GM18520 (cell line): ENCODE data around the gene EPB41L4A.
A peak's percentile ranks its signal among the peaks of the same experiment; 100 is the strongest.

Experiments used
- ATAC-seq: cut with Tn5 transposase; IDR thresholded peaks from one replicate; pipeline ENCODE4 v1.9.1; 2021; ENCODE audit not compliant: unreplicated experiment

EPB41L4A gene

DNA sequence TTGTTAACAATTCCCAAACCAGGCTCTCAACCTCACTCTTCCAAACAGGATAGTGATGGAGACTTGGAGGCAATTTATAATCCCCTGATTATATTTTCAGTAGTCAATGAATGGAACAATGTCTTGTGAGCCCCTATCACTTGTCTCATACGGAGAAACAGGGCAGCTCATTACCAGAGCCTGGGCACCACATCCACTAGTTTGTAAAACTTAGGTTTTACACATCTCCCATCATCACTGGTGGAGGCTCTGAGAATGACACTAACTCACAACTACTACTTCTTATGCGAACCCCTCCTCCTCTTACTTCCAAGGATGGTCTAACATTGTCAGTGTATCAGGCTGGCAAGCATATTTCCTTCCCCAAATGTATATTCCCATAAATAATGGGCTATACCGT lies 253.7 kb downstream of the EPB41L4A start:
- no peak for ATAC-seq

DNA sequence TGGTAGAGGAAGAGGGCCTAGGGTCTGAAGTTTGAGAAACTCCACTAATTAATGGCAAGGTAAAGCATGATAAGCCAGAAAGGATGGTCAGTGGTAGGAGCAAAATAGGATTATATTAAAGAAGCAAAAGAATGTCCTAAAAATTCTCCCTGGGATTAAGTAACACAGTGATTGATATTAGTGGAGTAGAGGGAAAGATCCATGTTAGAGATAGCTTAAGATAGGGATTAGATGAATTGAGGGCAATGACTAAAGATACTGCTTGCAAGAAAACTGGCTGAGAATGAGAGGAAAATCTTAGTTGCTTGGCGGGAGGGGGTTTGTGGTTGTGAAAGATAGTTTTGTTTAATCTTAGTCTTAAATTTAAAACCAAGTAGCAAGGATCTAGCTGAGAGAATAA lies 255.6 kb downstream of the EPB41L4A start:
- ATAC-seq = no peak

DNA sequence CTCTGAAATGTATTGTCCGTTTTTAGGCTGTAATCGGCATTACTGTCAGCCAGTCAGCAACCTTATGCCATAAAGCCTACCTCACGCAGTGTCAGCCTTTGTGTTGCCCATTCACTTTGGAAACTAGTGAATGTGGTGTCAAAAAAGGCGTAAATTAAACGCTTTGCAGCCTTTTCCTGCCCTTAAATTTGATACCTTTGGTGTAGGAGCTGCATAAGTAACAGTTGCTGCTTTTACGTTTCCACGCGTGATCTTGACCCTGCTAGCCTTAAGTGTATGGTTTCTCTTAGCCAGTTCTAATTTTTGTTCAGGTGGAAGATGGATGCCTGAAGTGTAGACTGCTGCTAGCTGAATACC lies 257.7 kb downstream of the EPB41L4A start:
- no peak for ATAC-seq

DNA sequence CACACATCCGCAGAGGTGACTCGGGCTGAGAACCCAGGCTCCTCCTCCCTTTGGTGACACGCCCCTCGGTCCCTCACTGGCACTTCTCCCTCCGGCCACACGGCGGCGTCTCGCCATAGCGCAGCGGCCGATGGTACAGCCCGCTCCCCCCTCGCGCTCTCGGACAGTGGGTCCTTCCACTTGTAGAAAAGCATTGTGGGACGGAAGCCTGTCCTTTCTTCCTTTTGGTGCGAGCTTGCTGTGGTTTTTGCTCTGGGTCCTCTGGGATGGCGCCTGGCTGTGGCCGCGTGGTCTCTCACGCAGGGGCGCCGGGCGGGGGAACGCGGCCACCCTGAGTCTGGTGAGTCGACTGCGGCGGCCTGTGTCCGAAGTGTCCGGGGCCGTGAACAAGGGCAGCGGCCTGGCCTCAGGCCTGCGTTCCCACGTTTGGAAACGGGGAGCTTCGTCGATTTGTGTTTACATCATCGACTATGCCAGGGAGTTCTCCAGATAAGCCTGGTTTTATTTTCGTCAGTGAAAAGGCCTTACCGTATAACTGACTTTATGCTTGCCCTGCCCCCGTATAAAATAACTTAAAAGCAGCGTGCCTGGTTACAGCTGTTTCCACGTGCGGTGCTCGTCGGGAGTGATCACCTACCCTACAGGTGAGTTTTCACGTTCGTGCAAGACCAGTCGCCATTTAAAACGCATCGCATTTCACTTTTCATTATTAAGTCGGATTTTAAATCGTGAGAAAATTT lies 258.3 kb downstream of the EPB41L4A start:
- peak; percentile 89 for ATAC-seq

DNA sequence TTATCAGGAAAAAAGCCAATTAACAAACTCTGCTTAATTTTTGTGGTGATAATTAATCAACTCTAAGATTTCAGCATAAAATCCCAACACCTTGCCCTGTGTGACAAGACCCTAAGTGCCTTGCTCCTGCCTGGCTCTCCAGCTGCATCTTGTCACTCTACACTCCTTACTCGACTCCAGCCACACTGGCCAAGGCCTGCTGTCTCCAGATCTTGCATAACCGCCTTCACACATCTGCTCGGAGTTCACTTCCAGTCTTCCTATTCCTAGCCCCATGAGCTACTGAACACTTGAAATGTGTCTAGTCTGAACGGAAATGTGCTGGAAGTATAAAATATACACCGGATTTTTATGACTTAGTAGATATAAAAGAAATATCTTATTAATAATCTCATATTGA lies 259.6 kb downstream of the EPB41L4A start:
- ATAC-seq = no peak

DNA sequence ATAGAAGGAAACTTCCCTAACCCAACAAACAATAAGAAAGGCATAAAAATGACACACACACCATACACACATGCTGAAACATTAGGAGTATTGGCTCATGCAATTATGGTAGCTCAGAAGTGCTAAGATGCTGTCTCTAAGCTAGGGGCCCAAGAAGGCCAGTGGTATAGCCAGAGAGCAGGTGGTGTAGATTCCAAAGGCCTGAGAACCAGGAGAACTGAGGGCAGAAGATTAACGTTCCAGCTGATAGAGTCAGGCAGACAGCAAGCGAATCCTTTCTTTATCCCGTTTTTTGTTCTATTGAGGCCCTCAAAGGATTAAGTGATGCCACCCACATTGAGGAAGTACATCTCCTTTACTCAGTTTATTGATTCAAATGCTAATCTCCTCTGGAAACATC lies 262.9 kb downstream of the EPB41L4A start:
- no peak for ATAC-seq

DNA sequence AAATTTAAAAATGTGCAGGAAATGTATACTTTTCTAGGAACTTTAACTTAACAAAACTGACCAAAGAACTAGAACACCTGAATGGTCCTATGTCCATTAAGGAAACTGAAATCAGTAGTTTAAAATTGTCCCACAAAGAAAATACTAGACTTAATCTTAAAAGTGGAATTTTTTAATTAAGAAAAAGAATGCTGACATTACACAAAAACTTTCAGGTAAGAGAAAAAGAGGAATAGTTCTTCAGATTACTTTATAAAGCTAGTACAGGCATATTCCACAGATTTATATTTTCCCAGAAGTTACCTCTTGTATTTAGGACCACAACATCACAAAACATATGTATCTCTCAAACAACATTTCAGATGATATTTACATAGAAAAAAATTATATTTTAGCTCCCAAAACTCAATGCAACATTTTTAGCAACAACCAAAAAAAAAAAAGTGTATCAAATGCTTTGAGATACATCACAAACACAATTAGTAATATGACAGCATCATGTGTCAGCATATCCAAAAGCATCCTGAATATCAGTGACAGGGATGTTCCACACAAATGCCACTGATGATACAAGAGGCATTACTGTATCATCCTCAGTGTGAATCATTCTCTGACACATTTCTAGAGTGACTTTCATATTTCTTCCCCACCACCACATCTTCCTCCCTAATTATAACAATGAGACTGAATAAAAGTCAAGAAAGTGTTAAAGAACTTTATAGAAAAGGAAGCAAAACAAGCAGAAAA lies 264.0 kb downstream of the EPB41L4A start:
- ATAC-seq = no peak

DNA sequence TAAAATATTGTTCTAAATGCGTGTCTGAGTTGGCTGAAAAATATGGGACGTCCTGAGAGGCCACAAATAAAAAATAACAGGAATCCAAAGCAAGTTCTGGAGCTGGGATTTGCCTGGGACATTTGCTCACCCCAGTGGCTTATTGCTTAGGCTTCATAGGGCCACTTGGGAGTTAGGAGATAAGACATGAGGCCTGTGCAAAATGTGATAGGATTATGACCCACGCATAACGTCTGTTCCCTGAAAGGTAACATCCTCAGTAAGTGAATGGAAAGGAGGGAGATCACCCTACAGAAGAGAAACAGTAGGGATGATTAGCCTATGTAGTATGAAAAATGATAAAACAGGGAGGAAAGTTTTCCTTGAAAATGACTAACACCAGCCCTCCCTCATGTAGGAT lies 269.4 kb downstream of the EPB41L4A start:
- no peak for ATAC-seq

DNA sequence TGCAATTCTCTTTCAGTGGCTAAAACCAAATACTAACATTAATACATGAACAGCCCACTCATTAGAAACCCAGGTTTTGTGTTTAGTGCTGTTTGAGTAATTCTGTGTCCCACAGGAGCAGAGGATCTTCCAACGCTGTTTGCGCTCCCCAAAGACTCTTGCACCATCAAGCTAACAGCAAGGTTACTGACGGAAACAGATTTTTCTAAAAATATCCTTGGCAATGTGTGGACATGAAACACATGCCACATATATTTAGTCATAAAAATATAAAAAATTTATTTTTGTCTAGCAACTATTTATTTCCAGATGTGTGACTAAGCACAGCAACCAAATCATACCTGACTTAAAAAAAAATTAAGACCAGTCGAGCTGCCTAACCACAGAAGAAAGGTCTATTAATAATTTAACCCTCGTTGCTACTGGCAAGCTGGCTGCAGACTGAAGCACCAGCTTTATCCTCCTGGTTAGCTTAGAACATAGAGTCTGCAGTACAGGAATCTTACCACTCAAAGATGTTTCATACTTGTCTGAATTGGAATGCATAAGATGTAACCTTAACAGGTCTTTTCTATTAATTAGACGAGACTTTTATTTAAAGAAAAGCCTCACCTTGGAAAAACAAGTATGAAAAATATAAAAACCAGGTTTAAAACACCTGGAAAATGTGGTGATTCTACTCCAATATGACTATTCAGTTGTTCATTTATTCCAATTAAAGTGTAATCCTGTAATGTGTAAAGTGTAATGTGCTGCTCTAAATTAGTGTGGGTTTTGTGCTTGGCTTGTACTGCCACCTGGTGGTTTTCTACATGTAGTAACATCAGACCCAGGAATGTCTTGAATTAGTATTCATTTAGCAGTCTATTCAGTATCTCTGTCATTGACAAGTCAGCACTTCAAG lies 272.5 kb downstream of the EPB41L4A start:
- peak; percentile 60 for ATAC-seq

DNA sequence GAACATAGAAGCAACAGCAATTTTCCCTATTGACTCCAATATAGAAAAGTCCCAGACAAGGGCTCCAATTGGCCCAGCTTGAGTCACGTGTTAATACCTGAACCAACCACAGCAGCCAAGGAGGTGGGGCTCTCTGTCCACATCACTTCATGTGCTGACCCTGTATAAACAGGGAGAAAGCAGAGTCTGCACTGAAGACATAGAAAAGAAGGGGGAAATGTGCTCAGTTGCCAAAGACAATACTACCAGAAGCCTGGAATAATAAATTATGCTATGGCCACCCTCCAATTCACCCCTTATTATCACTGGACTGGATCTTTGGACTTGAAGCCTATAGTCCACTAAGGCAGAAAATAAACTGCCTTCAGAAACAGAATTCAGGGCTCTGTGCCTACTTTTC lies 275.4 kb downstream of the EPB41L4A start:
- no peak for ATAC-seq

DNA sequence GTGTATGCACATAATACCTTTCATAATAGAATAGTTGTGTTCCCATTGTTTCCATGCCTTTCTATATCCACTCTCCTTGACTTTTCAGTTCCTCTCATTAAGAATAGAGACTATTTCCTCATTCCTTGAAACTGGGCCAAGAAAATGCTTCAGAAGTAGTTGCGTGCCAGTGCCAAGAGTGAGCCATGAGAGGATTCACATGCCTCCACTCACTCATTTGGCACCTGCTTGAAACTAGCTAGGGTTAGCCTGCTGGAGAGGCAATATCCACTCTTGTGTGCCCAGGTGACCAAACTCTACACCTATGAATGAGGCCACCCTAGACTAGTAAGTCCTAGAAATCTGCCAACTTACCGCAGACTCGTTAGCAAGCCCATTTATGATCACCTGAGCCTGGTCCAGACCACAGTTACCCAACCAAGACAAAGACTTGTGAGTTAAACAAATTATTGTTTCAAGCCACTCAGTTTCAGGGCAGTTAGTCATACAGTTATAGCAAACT lies 276.3 kb downstream of the EPB41L4A start:
- ATAC-seq = no peak

DNA sequence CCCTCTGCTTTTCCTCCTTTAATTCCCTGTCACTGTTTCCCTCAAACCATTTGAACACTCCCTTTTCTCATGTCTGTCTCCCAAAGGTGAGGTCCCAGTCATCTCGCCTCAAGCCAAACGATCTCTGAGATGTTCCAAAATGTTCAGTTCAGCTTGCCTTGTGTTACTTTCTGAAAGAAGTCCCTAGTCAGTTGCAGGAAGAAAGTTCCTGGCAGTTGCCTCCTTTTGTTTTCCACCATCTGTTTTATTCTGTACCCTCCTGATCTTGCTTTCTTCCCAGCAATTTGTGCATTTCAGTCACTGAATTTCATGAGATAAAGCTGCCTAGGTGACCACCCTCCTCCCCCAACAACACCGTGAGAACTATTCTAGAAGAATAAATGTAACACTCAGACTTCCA lies 277.5 kb downstream of the EPB41L4A start:
- ATAC-seq = no peak

DNA sequence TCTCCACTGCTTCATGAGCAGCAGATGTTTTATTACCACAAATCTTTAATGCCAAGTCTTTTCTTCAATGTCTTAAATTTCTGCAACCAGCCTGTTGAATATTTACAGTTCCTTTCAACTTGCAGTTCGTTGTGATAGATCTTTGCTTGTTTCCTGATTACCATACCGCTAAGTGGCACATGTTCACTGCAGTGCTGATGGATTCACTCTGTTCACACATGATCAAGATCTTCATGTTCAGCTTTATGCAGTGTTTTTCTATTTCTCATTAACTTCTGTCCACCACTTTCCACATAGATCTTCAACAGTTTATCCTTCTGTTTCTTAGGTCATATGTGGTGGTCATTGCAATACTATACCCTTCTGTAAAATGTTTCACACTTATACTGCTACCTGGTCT lies 280.6 kb downstream of the EPB41L4A start:
- no peak for ATAC-seq

DNA sequence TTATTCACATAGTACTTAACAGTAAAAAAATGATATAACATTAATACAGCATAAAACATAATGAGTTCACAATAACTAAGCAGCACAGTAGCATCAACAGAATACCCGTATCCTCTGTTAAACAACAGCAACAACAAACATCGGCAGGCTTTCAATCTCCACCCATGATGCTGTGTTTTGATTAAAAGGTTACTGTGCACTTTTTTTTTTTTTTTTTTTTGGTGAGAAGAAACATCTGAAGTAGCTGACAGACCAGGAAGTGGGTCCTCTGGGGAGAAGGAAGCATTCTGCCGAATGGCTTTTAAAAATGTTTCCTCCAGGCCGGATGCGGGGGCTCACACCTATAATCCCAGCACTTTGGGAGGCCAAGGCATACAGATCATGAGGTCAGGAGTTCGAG lies 282.3 kb downstream of the EPB41L4A start:
- ATAC-seq = no peak

DNA sequence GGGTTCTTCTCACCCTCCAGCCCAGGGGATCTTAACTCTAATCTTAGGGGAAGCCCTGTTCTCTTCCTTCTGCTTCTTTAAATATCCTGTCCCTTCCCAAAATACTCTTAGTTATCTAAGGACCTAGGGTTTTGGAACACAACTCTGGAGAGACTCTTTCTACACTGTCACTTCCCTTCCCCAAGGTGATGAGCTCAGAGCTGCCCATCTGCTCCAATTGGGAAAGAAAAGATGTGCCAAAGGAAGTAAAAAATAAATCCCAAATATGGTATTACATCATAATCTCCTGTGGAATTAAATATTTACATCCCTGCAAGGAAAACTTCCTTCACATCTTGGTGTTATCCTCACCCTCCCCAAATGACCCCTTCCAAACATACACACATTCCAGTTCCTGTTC lies 291.2 kb downstream of the EPB41L4A start:
- ATAC-seq = no peak

DNA sequence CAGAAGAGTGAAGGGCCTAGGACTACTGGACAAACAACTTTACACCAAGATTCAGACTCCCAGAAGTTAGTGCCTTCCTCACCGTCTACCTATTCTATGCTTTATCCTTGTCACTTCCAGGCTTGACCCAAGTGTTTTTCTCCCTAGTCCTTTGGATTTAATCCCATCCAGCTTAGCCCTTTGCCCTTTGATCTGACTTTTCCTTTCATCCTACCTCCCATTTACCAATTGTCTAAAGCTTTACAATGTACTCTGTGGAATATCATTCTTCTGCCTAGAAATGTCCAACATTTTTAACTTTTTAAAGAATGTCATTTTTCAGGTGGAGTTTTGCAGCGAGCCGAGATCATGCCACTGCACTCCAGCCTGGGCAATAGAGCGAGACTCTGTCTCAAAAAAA lies 292.1 kb downstream of the EPB41L4A start:
- ATAC-seq = no peak

DNA sequence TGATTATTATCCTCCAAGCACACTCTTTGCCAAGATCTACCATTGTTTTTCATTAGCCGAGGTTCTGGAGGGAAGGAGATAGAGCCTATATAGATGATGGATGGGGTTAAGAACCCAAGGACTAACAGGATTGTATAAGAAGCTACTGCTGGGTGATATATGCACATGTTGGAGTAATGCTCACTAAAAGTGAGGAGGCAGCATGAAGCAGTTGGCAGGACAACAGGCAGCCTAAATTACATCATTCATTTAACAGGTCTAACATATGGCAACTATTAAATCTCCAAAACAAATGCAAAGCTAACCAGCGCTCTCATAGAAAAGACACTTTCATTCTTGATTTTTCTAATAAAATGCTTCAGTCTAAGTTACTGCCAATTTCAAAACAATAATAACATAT lies 293.2 kb downstream of the EPB41L4A start:
- no peak for ATAC-seq

DNA sequence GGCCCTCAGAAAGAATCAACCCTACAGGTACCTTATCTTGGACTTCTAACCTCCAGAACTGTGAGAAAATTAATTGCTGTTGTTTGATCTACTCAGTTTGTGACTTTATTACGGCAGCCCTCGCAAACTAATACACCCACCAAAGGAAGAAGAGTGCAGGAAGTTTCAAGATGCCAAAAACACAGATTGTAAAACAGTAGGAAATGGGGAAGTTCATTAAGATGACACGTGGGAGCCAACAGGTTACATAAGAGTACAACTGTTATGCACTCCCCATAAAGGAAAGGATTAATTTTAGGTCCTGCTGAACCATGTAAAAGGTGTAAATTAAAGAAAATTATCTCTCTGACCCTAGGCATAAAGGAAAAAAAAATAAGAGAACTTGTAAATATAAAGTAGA lies 294.3 kb downstream of the EPB41L4A start:
- no peak for ATAC-seq

DNA sequence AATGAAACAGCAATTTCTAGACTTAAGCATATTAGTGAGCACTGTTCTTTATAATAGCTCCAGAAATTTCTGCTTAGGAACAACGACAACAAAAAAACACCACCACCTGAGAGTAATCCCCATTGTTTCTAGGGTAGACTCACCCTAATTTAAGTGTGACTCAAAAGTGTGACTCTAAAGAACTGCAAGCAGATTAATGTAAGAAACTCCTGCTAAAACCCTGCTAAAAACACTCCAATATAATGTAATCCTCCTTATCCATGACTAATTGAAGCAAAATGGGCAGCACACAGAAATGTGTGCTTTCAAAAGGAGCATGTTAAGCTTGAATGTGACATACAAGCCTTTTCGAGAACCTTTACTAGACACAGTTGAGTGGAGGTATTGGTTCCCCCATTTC lies 296.0 kb downstream of the EPB41L4A start:
- ATAC-seq = no peak

DNA sequence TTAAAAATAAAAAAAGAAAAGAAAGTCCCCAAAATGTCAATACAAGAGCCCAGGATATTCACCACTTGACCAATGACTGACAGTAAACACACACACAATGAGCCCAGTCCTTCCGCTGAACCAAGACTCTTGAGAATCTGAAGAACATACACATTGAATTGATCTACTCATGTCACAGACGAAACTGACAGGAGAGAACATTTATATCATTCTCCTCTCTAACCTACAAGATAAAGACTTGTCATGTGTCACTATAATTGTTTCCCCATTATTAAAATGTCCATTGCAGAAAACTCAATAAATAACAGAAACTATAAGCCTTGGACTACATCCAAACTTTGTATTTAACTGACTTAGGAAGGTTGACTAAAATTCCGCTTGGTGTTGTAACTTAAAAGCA lies 296.7 kb downstream of the EPB41L4A start:
- no peak for ATAC-seq

DNA sequence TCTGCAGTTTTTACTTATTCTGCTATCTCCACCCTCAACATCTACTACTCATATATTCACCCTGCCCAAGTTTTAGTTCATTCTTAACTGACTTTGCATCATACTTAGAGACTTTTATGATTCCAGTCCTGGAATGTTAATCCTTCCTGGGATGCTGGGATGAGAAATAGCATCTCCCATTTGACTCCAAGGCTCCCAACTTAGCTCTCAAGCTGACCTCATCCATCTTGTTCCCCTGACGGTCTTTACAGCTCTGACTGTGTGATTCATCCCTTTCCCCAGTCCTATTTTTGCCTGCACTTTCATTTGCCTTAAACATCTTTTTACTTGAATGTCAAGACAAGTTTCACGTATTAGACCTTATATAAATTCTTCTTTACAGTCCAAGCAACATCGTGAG lies 297.8 kb downstream of the EPB41L4A start:
- no peak for ATAC-seq

DNA sequence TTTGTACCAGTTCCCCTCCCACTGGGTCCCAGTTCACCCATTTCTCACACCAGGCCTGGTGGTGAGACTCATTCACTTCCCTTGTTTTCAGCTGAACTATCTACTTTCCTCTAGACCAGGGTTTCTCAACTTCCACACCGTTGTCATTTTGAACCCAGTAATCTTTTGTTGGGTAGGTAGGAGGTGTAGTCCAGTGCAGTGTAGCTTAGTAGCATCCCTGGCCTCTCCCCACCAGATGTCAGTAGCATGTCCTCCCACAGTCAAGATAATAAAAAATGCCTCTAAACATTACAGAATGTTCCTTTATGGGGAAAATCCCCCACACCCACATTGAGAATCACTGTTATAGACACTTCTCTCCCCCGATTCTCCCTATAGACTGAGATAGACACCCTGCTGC lies 299.1 kb downstream of the EPB41L4A start:
- no peak for ATAC-seq
